ENCODE measurements around the gene ITGA11. TPM values are rescaled to one million over a fixed set of nuclear protein-coding genes. Genes with fewer than 3 reads are reported as not detected.
A peak's percentile ranks its signal among the peaks of the same experiment; 100 is the strongest.

Gene ITGA11
- polyA plus RNA-seq, 1 of the 3 experiments (the other 2 are of a cell fraction), result 0.49 TPM

DNA sequence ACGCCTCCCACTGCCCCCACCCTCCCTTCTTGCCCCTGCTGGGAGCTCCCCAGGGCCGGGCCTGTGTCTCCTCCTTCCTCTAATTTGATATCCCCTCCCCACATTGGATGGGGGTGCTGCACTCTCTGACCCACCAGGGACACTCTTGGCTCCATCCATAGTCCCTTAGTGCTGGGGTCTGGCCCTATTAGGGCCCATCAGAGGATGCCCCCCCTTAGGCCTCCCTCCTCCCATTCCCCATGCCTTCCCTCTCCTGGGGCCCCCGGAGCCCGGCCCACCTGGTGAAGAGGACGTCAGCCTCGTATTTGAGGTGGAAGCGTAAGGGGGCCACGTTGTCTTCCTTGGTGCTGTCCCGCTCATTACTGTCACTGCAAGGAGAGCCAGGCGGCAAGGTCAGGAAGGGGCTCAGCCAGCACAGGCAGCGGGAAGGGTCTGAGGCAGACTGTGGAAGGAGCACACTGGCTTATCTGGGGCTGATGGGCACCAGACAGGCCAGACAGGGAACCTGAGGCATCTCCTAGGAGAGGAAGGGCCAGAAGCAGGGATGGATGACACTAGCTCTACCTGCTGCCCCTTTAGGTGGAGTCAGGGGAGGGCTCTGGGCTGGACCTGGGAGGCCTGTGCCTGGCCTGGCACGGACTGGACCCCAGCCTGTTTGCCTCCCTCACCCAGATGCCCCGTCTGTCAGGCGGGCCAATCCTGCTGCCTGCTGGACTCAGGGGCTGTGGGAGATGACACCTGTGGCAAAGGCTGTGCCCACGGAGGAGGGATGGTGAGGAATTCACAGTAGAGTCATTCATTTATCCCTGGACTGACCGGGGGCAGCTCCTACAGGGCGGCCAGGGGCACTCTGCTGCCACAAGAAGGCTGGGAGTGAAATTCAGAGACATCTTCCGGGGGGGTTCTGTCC, 118.2 kb downstream of the ITGA11 start:
- ChIA-PET POLR2A (no interaction called here), CTCF (interaction anchor here (2.7 to 3.2 kb wide), 2 partner anchors 61 kb away, joined by 12 to 15 read pairs; no protein-coding TSS in a partner anchor)
- no peaks in the 10 kb centered on the region for H3K27me3 ChIP-seq (ENCODE audit: insufficient read depth)
- no peaks in the 10 kb centered on the region for H3K9me3 ChIP-seq
- no peak overlapping the region for H3K4me2 ChIP-seq
- WGBS (ENCODE audit: low lambda C conversion rate), result 89% methylated on average over 10 of the region's 18 CpGs
- H3K4me1 ChIP-seq (ENCODE audit: control insufficient read depth in 1 of 2, insufficient read depth in 2 of 2, low read depth in 1 of 2, low read length in 1 of 2), result peaks cover 0 to 9% of the 10 kb centered on the region in 2 experiments; a peak in 1 of 4 replicates
- no peaks in the 10 kb centered on the region for H3K9me2 ChIP-seq
- H3K36me3 ChIP-seq (replicated peaks in 1 of 2; ENCODE audit: control insufficient read depth in 1 of 2, insufficient read depth in 2 of 2, low read length in 1 of 2), result no peaks in the 10 kb centered on the region
- H3K9ac ChIP-seq, result no peak overlapping the region
- H2AFZ ChIP-seq (ENCODE audit: low read depth), result no peak overlapping the region
- no peak overlapping the region for H3K4me3 ChIP-seq (ENCODE audit: low read depth in 2 of 2, low read length in 1 of 2)
- TF ChIP-seq NRF1 (IDR thresholded peaks at IDR 0.05; ENCODE audit: low read depth, low read length) (no peak), TEAD4 (IDR thresholded peaks at IDR 0.05; ENCODE audit: borderline replicate concordance, insufficient read depth) (no peak), CHD2 (IDR thresholded peaks at IDR 0.05; ENCODE audit: low read length, partially characterized antibody) (no peak), TAF1 (IDR thresholded peaks at IDR 0.05; ENCODE audit: borderline replicate concordance, low read depth, low read length) (no peak), RFX5 (IDR thresholded peaks at IDR 0.05; ENCODE audit: low read length) (no peak), RAD21 (IDR thresholded peaks at IDR 0.05; ENCODE audit: low read length) (no peak), ELF1 (IDR thresholded peaks at IDR 0.05) (no peak), MXI1 (IDR thresholded peaks at IDR 0.05; ENCODE audit: low read depth, low read length) (no peak), TCF12 (IDR thresholded peaks at IDR 0.05) (no peak), EZH2phosphoT487 (IDR thresholded peaks at IDR 0.05; ENCODE audit: borderline replicate concordance, low read depth) (no peak)
- TF ChIP-seq, protein P1, sequence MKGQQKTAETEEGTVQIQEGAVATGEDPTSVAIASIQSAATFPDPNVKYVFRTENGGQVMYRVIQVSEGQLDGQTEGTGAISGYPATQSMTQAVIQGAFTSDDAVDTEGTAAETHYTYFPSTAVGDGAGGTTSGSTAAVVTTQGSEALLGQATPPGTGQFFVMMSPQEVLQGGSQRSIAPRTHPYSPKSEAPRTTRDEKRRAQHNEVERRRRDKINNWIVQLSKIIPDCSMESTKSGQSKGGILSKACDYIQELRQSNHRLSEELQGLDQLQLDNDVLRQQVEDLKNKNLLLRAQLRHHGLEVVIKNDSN (IDR thresholded peaks at IDR 0.05; ENCODE audit: borderline replicate concordance, low read depth), result no peak
- TF ChIP-seq, protein P2, sequence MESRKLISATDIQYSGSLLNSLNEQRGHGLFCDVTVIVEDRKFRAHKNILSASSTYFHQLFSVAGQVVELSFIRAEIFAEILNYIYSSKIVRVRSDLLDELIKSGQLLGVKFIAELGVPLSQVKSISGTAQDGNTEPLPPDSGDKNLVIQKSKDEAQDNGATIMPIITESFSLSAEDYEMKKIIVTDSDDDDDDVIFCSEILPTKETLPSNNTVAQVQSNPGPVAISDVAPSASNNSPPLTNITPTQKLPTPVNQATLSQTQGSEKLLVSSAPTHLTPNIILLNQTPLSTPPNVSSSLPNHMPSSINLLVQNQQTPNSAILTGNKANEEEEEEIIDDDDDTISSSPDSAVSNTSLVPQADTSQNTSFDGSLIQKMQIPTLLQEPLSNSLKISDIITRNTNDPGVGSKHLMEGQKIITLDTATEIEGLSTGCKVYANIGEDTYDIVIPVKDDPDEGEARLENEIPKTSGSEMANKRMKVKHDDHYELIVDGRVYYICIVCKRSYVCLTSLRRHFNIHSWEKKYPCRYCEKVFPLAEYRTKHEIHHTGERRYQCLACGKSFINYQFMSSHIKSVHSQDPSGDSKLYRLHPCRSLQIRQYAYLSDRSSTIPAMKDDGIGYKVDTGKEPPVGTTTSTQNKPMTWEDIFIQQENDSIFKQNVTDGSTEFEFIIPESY (IDR thresholded peaks at IDR 0.05; ENCODE audit: borderline replicate concordance, low read depth), result no peak
- DNase-seq, result peak; percentile 18
- no peaks in the 10 kb centered on the region for H3K79me2 ChIP-seq (ENCODE audit: insufficient read depth)
- H4K20me1 ChIP-seq (ENCODE audit: insufficient read depth), result no peaks in the 10 kb centered on the region
- H3K27ac ChIP-seq (ENCODE audit: low read depth in 2 of 2, low read length in 1 of 2), result no peak overlapping the region
- H3F3A ChIP-seq (replicated peaks; ENCODE audit: insufficient read depth), result no peaks in the 10 kb centered on the region

DNA sequence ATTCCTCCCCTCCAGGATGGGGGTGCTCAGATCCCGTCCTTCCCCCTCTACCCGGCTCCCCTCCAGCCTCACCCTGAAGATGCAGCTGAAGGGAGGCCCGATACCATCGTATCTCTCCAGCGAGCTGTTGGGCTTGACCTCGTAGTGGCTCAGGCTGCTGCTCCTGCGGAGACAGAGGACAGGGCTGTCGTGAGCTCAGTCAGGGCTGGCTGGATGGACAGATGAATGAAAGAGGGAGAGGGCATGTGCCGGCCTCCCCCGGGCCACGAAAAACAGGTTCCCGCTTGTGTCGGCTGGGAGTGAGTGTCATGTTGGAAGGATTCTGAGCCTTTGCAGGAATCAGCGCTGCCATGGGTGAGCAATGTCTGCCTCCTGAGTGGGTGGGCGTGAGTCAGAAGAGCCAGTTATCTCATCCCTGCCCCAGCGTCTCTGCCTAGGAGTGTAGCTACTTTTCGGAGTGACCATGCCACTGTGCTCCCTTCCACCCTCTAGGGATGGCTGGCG, 119.2 kb downstream of the ITGA11 start:
- no peaks in the 10 kb centered on the region for H3K27me3 ChIP-seq (ENCODE audit: insufficient read depth)
- peak; percentile 9 for DNase-seq
- ChIA-PET POLR2A (no interaction called here), CTCF (interaction anchor here (1.8 to 2.7 kb wide), 3 partner anchors 60 to 361 kb away, joined by 3 to 12 read pairs (median 9); no protein-coding TSS in a partner anchor)
- H3F3A ChIP-seq (replicated peaks; ENCODE audit: insufficient read depth), result no peaks in the 10 kb centered on the region
- no peak overlapping the region for H3K9ac ChIP-seq
- H3K4me2 ChIP-seq, result no peak overlapping the region
- no peaks in the 10 kb centered on the region for H3K36me3 ChIP-seq (replicated peaks in 1 of 2; ENCODE audit: control insufficient read depth in 1 of 2, insufficient read depth in 2 of 2, low read length in 1 of 2)
- H3K9me3 ChIP-seq, result no peaks in the 10 kb centered on the region
- WGBS (ENCODE audit: low lambda C conversion rate), result 78% methylated on average over 16 of the region's 18 CpGs
- no peaks in the 10 kb centered on the region for H4K20me1 ChIP-seq (ENCODE audit: insufficient read depth)
- H3K4me3 ChIP-seq (ENCODE audit: low read depth in 2 of 2, low read length in 1 of 2), result no peak overlapping the region
- no peaks in the 10 kb centered on the region for H3K79me2 ChIP-seq (ENCODE audit: insufficient read depth)
- H2AFZ ChIP-seq (ENCODE audit: low read depth), result no peak overlapping the region
- H3K9me2 ChIP-seq, result no peaks in the 10 kb centered on the region
- H3K4me1 ChIP-seq (ENCODE audit: control insufficient read depth in 1 of 2, insufficient read depth in 2 of 2, low read depth in 1 of 2, low read length in 1 of 2), result peaks cover 0 to 9% of the 10 kb centered on the region in 2 experiments; a peak in 1 of 4 replicates
- H3K27ac ChIP-seq (ENCODE audit: low read depth in 2 of 2, low read length in 1 of 2), result no peak overlapping the region
- TF ChIP-seq RXRA (IDR thresholded peaks at IDR 0.05; ENCODE audit: borderline replicate concordance, low read depth), result no peak
- no peak for TF ChIP-seq MXI1 (IDR thresholded peaks at IDR 0.05; ENCODE audit: low read depth, low read length)
- TF ChIP-seq, protein P2 (IDR thresholded peaks at IDR 0.05; ENCODE audit: borderline replicate concordance, low read depth), result no peak
- TF ChIP-seq TEAD4 (IDR thresholded peaks at IDR 0.05; ENCODE audit: borderline replicate concordance, insufficient read depth), result no peak
- TF ChIP-seq EZH2phosphoT487 (IDR thresholded peaks at IDR 0.05; ENCODE audit: borderline replicate concordance, low read depth), result no peak
- no peak for TF ChIP-seq RAD21 (IDR thresholded peaks at IDR 0.05; ENCODE audit: low read length)
- TF ChIP-seq YY1 (IDR thresholded peaks at IDR 0.05; ENCODE audit: low read depth), result no peak
- no peak for TF ChIP-seq SIN3A (IDR thresholded peaks at IDR 0.05; ENCODE audit: borderline replicate concordance, low read depth, low read length)
- TF ChIP-seq FOXM1 (IDR thresholded peaks at IDR 0.05; ENCODE audit: low read depth), result no peak
- TF ChIP-seq, protein P3, sequence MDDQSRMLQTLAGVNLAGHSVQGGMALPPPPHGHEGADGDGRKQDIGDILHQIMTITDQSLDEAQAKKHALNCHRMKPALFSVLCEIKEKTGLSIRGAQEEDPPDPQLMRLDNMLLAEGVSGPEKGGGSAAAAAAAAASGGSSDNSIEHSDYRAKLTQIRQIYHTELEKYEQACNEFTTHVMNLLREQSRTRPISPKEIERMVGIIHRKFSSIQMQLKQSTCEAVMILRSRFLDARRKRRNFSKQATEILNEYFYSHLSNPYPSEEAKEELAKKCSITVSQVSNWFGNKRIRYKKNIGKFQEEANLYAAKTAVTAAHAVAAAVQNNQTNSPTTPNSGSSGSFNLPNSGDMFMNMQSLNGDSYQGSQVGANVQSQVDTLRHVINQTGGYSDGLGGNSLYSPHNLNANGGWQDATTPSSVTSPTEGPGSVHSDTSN (IDR thresholded peaks at IDR 0.05), result no peak
- TF ChIP-seq FOSL2 (IDR thresholded peaks at IDR 0.05; ENCODE audit: borderline replicate concordance, low read depth), result no peak
- no peak for TF ChIP-seq MEF2A (IDR thresholded peaks at IDR 0.05; ENCODE audit: borderline replicate concordance, low read depth)

All from SK-N-SH (cell line).